DND-41 (cell line): Measurements from ENCODE around the gene KIAA0040.

Experiments
- ATAC-seq: fragments of 200-7000 bp; cut with Tn5 transposase; 3 replicates; pipeline ENCODE4 v1.9.1; 2021; ENCODE audit warnings: low read depth; ENCODE audit not compliant: insufficient read depth
- DNase-seq: peaks from one replicate; pipeline ENCODE4 v3.0.0-alpha.2; 2020
- H2AFZ ChIP-seq: 2 replicates; pipeline ENCODE4 v1.6.0; 2012; ENCODE audit warnings: low read depth, low read length
- H3K27ac ChIP-seq: 2 replicates; pipeline ENCODE4 v1.5.1; 2012; ENCODE audit warnings: low read length, inconsistent platforms
- H3K27me3 ChIP-seq: fragments of 200-600 bp; sonication (generic); 2 replicates; pipeline ENCODE4 v1.6.0; 2012; ENCODE audit warnings: low read length, mild to moderate bottlenecking, inconsistent platforms; ENCODE audit not compliant: insufficient read depth, poor library complexity
- H3K36me3 ChIP-seq: 2 replicates; pipeline ENCODE4 v1.5.1; 2012; ENCODE audit warnings: low read length, inconsistent platforms; ENCODE audit not compliant: insufficient read depth
- H3K4me1 ChIP-seq: 2 replicates; pipeline ENCODE4 v1.5.1; 2012; ENCODE audit warnings: mild to moderate bottlenecking, low read length; ENCODE audit not compliant: insufficient read depth
- H3K4me2 ChIP-seq: 2 replicates; pipeline ENCODE4 v1.6.0; 2012; ENCODE audit warnings: mild to moderate bottlenecking, moderate library complexity, low read length, inconsistent platforms; ENCODE audit not compliant: insufficient read depth
- H3K4me3 ChIP-seq, 2 experiments: fragments of 200-600 bp in 1 of 2; shearing (Covaris generic) in 1 of 2; 2 replicates each; pipeline ENCODE4 v1.5.1; 2012 to 2016; ENCODE audit warnings: inconsistent platforms in 2 of 2, low read length in 2 of 2, mild to moderate bottlenecking in 2 of 2, low read depth in 1 of 2, moderate library complexity in 1 of 2
- H3K79me2 ChIP-seq: 2 replicates; pipeline ENCODE4 v1.6.0; 2012; ENCODE audit warnings: low read length, inconsistent platforms; ENCODE audit not compliant: insufficient read depth
- H3K9ac ChIP-seq: 2 replicates; pipeline ENCODE4 v1.6.0; 2012; ENCODE audit warnings: low read depth, mild to moderate bottlenecking, inconsistent platforms, low read length, moderate library complexity
- H3K9me3 ChIP-seq: 2 replicates; pipeline ENCODE4 v1.5.1; 2012; ENCODE audit warnings: low read length, moderate library complexity, mild to moderate bottlenecking, inconsistent platforms; ENCODE audit not compliant: insufficient read depth, severe bottlenecking
- H4K20me1 ChIP-seq: 2 replicates; pipeline ENCODE4 v1.6.0; 2012; ENCODE audit warnings: low read length; ENCODE audit not compliant: insufficient read depth
- CTCF ChIP-seq: IDR thresholded peaks from 2 replicates; pipeline ENCODE4 v1.5.1; 2012; ENCODE audit warnings: borderline replicate concordance, low read length, moderate library complexity, mild to moderate bottlenecking; ENCODE audit not compliant: poor library complexity, severe bottlenecking; ENCODE audit errors: extremely low read depth
- EZH2 ChIP-seq: IDR thresholded peaks from 3 replicates; pipeline ENCODE4 v1.6.1; 2012; ENCODE audit warnings: borderline replicate concordance, low read depth, mild to moderate bottlenecking, moderate library complexity, low read length, inconsistent platforms; ENCODE audit not compliant: severe bottlenecking

The KIAA0040 gene

GRCh38 chr1:175138579-175138978 lies 54.0 kb downstream of the KIAA0040 start:
- no peaks in the 10 kb centered on the region for H4K20me1 ChIP-seq
- H3K9me3 ChIP-seq = no peaks in the 10 kb centered on the region
- no peak overlapping the region for H3K4me3 ChIP-seq
- no peak overlapping the region for H3K4me2 ChIP-seq
- H3K4me1 ChIP-seq = no peaks in the 10 kb centered on the region
- no peak overlapping the region for H2AFZ ChIP-seq
- no peaks in the 10 kb centered on the region for H3K79me2 ChIP-seq
- DNase-seq (no peak), ATAC-seq (no peak)
- no peak for TF ChIP-seq CTCF
- no peak for TF ChIP-seq EZH2
- H3K27me3 ChIP-seq = peaks cover 21% of the 10 kb centered on the region
- H3K36me3 ChIP-seq = no peaks in the 10 kb centered on the region
- no peak overlapping the region for H3K27ac ChIP-seq
- H3K9ac ChIP-seq = no peak overlapping the region

GRCh38 chr1:175137369-175137768 lies 55.2 kb downstream of the KIAA0040 start:
- H3K27ac ChIP-seq = no peak overlapping the region
- H3K9ac ChIP-seq = no peak overlapping the region
- no peaks in the 10 kb centered on the region for H3K4me1 ChIP-seq
- H3K4me3 ChIP-seq = no peak overlapping the region
- ATAC-seq = no peak
- H2AFZ ChIP-seq = no peak overlapping the region
- no peak overlapping the region for H3K4me2 ChIP-seq
- H4K20me1 ChIP-seq = no peaks in the 10 kb centered on the region
- DNase-seq = no peak
- H3K36me3 ChIP-seq = no peaks in the 10 kb centered on the region
- peaks cover 21% of the 10 kb centered on the region for H3K27me3 ChIP-seq
- no peaks in the 10 kb centered on the region for H3K9me3 ChIP-seq
- no peaks in the 10 kb centered on the region for H3K79me2 ChIP-seq
- TF ChIP-seq EZH2 = no peak
- no peak for TF ChIP-seq CTCF

- no peaks in the 10 kb centered on the region for H4K20me1 ChIP-seq
- no peaks in the 10 kb centered on the region for H3K4me1 ChIP-seq
- H3K36me3 ChIP-seq = no peaks in the 10 kb centered on the region
- H3K27me3 ChIP-seq = peaks cover 21% of the 10 kb centered on the region
- no peaks in the 10 kb centered on the region for H3K79me2 ChIP-seq
- H2AFZ ChIP-seq = no peak overlapping the region
- DNase-seq (no peak), ATAC-seq (no peak)
- no peak overlapping the region for H3K9ac ChIP-seq
- H3K27ac ChIP-seq = no peak overlapping the region
- no peak for TF ChIP-seq CTCF
- no peak for TF ChIP-seq EZH2
- H3K4me3 ChIP-seq = no peak overlapping the region
- no peaks in the 10 kb centered on the region for H3K9me3 ChIP-seq
- no peak overlapping the region for H3K4me2 ChIP-seq
Observed at GRCh38 chr1:175136246-175136645, 56.3 kb downstream of the KIAA0040 start.

- no peaks in the 10 kb centered on the region for H4K20me1 ChIP-seq
- no peak for TF ChIP-seq CTCF
- no peak for TF ChIP-seq EZH2
- no peak overlapping the region for H3K9ac ChIP-seq
- DNase-seq (no peak), ATAC-seq (no peak)
- H2AFZ ChIP-seq = no peak overlapping the region
- H3K36me3 ChIP-seq = no peaks in the 10 kb centered on the region
- no peak overlapping the region for H3K4me3 ChIP-seq
- H3K27ac ChIP-seq = no peak overlapping the region
- H3K4me2 ChIP-seq = no peak overlapping the region
- peaks cover 7% of the 10 kb centered on the region; the same call in 1 of the 2 replicates for H3K4me1 ChIP-seq
- peaks cover 12% of the 10 kb centered on the region for H3K27me3 ChIP-seq
- no peaks in the 10 kb centered on the region for H3K79me2 ChIP-seq
- no peaks in the 10 kb centered on the region for H3K9me3 ChIP-seq
Observed at GRCh38 chr1:175134500-175134899, 58.1 kb downstream of the KIAA0040 start.
